HS-5 (cell line): Measurements from ENCODE around the gene KCND1.

ENCODE experiments used
- DNase-seq: peaks from one replicate; pipeline ENCODE4 v3.0.0-alpha.2; 2012; ENCODE audit warnings: low read depth

KCND1 gene

DNA sequence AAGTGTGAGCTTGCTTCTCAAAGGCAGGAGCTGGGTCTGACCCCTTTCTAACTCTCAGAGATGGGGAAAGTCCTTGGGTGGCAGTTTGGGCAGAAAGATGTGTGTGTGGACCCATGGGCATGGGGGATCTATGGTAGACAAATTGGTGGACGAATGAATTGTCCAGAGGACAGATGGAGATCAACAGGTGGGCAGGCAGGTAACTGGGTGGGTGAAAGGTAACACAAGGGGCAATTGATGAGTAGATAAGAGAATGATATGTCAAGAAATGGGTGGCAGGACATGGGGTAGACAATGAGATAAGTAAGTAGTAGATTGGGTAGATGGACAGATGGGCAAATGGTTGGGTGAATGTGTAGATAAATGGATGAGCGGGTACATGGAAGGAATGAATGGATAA is 2.9 kb upstream of the KCND1 start:
- DNase-seq: no peak

DNA sequence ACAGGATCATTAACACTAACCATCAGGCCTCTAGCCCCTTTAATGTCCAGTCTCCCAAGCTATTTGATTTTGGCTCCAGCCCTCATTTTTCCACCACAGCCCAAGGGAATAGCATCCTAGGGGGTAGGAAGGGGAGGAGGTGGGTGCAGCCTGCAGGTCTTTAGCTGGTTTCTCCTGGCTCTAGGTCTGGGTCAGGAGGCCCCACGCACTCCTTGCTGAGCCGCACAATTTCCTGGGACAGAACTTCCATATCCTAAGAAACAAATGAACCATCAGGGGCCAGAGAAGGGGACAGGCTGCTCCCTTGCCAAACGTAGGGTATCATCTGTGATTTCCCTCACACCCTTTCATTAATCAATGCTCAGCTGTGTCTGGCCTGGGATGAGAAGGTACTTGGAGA is 2.4 kb upstream of the KCND1 start:
- no peak for DNase-seq

DNA sequence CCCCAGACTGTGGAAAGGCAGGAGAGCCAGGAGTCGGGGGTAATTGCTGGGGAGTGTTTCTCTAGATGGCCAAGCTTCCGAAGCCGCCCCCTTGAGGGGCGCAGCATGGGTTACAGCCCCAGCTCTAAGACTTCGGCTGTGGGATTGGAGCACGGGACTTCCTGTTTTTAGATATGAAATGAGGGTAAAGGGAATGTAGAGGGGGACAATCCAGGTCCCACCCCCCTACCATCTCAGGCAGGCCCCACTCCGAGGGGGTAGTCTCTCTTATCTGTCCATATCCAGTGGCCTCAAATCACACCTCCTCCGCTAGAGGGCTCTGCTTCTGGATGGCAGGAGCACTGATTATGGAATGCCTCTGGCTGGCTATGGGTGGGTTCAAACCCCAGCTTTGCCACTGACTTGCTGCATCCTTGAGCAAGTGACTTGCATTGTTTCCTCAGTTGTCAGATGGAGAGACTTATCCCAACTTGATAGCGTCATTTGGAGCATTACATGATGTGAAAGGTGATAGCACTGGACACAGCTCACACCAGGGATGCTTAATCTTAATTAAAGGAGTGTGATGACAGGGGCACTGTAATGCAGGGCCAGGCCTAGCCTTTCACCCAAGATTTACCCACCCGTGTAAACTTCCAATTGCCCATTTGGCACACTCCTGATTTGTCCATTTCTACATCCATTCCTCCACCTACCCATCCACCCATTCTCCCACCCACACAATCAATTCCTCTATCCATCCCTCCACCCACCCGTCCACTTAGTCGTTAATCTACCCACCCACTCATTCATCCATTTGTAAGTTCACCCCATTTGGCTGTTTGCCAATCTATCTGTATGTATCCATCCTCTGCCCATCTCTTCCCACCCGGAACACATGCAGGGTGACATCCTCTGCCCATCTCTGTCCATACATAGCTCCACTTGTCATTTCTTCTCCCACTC is 848 bp upstream of the KCND1 start:
- DNase-seq: no peak

DNA sequence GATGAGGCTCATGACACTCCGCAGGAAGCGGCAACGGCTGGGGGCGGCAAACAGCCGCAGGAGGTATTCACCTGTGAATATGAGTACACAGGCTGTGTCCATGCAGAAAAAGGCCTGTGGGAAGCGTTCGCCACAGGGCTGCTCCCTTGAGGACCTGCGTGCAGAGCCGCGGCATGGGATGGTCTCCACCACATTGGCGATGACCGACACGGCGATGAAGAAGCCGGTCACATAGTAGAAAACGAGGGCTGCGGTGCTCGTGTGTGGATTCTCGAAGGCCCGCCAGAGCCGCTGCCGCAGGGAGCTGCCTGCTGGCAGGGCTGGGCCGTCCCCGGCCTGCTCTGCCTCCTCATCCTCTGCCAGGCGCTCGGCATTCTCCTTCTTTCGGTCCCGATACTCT is 2.2 kb downstream of the KCND1 start:
- no peak for DNase-seq

DNA sequence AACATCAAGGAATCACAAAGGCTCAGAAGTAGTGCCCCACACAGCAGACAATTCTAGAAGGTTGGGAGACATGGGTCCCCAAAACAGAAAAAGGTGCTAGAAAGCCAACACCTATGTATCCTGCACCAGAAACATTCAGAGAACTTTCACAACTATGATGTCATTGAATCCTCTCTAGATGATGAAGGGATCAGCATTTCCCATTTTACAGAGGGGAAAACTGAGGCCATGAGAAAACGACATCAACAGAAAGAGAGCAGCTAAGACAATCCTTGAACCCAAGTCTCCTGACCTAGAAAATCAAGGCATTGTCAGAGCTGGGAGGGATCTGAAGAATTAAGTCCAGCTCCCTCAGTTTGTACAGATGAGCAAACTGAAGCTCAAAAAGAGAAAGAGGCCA is 3.3 kb downstream of the KCND1 start:
- no peak for DNase-seq

DNA sequence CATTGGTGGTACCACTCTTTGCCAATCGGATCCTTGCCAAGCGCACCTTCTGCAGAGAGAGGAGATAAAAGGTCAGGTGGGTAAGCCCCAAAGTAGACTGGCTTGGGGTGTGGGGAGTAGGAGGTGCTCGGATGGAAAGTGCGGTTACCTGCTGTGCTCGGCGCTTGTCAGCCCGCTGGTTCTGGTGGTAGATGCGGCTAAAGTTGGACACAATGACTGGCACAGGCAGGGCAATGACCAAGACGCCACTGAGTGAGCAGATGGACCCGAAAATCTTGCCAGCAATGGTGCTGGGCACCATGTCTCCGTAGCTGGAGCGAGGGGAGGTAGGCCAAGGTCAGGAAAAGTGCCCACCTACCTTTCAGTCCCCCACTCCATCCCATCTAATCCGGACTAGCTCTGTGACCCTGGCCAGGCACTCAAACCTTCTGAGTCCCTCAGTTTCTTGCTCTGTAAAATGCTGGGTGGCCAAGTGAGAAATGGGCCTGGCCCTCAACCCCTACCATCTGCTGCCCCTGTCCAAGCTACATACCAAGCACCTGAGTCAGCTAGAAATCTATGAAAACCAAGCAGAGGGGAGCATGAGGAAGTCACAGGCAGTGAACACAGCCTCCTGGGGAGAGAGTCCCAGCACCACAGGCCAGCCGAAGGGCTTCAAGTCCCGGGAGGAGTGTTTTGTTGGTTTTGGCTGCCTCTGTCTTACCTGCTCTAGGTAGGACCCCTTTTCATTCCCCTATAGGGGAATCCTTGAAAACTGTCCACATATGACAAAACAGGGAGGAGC is 4.7 kb downstream of the KCND1 start:
- DNase-seq: peak; percentile 6

DNA sequence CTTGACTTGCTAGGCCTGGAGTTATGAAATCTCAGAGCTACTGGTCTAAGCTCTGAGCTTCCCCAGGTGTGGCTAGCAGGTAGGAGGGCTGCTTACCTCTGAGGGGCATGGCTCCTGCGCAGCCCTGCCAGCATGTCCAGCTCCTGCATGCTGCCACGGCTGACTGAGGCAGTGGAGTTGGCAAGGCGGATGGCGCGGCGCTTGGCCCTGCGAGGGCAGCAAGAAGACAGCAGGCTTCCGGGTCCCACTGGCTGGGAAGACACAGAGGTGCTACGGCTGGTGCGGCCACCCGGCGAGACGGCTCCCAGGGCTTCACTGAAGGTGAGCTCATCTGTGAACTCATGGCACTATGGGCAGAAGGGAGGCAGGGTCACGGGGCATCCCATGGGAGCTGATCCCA is 5.7 kb downstream of the KCND1 start:
- DNase-seq: no peak

DNA sequence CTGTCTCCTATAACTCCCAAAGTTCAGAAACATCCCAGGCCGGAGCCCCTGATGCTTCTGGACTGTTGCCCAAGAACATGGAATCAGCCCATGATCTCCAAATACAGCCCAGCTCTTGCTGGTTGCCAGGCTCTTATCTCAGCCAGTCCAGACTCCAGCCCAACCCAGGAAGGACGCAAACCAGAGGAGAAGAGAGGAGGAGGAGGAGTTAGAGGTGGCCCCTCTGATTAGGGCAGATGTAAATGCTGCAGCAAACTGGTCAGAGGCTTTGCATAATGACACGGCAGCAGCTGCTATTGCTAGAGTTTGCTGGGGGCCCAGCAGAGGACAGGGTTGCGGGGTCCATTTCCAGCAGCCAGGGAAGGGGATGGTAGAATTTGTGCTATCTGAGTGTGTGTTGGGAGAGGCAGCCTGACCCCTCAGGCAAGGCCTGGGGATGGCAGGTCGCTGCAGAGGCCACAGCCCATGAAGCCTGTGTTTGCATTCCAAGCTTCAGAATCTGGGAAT is 10.0 kb downstream of the KCND1 start:
- no peak for DNase-seq

DNA sequence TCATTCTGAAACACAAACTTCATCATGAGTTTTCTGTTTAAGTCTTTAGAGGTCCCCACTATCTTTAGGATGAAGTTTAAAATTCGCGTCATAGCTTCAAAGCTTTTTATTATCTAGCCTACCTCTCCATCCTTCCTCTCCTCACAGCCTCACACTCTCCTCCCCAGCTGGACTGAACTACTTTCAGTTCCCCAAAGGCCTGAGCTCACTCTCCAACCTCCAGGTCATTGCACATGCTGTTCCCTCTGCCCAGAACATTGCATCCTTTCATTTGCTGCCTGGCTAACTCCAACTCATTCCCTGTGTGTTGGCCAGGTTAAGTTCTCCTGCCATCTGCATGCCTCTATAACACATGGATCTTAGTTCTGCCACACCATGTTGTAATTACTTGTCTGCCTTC is 11.4 kb downstream of the KCND1 start:
- no peak for DNase-seq

DNA sequence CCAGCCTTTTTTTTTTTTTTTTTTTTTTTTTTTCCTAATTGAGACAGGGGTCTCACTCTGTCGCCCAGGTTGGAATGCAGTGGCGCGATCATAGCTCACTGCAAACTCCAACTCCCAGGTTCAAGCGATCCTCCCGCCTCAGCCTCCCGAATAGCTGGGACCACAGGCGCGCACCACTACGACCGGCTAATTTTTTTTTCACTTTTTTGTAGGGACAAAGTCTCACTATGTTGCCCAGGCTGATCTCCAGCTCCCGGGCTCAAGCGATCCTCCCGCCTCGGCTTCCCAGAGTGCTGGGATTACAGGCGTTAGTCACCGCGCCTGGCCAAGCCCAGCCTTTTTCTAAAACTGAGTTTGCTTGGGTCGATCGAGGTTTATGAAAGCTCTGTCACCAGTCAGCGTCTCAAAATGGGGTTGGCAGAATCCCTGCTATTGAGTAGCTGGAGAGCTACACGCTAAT is 13.0 kb downstream of the KCND1 start:
- peak; percentile 5 for DNase-seq

DNA sequence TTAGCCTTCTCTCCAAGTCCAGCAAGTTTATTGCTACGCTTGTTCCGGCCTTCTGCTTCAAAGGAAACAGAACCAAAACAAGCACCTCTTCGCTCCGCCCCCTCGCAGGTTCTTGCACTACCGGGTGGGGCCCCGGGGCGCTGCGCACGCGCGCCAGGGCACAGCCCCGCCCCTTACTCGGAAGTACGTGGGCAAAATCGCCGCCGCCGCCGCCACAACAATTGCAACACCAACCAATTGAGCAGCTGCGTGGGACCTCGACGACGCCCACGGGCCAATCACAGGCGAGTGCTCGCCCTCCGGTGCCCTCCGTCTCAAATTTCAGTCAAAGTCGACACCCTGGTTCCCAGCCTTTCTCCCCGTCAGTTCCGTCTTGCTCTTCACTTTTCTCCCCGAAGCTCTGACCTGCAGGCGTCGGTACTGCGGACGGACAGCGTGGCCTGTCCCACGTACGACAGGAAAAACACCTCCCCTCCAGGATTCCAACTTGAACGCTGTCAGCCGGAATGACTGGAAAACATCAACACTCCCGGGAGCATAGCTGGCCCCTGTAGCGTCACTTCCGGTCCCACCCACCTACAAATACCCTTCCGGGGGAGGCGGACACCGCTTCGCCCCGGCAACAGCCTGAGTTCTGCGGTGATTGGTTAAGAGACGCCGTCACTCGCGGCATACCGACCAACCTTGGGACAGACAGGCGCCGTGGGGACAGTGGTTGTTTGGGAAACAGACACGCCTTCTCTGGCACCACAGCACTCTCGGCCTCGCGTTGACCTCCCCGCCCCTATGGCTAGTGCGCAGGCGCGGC is 13.6 kb downstream of the KCND1 start:
- DNase-seq: peak; percentile 87

DNA sequence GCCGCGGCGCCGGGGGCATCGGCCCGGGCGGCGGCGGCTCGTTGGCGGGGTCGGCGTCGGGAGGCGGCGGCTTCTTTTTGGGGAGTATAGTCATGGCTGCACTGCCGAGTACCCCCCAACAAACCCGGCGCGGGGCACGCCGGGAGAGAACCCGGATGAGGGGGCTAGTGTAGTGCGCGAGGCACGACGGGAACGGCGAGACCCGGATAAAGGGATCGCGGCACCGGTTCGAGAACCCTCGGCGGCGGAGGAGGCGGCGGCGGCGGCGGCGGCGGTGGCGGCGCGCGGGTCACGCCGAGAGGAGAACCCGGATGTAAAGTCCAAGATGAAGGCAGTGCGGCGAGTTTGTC is 14.2 kb downstream of the KCND1 start, which contains the start of gene OTUD5:
Gene OTUD5, minus strand, starts transcription at position 131 of the 350 bp plus-strand sequence. Its CDS starts 37 bp downstream, at position 94.
- no peak for DNase-seq

DNA sequence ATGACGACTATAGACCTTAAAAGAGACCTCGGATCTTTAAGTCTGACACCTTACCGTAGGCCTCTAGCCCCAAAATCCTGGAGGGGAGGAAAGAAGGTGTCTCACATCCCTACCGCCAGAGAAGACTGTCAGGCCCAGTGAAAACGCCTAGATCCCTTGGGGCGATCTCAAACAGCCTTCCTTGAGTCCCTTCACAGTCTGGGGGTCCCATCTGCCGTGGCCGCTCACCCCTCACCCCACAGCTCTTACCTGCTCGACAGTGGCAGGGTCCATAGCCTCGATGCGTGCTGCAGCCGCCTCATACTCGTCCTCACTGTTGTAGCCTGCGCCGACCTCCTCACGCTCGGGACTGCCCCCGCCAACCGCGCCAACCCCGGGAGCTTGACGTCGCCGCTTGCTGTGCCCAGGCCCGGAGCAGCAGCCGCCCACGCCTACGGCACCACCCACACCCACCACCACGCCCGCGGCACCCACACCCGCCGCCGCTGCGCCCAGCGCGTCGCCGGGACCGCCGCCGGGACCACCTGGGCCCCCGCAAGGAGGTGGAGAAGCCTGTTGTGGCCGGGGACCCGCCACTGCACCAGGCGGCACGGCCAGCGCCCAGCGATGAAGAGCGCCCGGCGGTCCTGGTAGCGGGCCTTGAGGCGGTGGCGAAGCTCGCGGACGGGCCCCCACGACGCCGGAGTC is 14.8 kb downstream of the KCND1 start:
- no peak for DNase-seq

DNA sequence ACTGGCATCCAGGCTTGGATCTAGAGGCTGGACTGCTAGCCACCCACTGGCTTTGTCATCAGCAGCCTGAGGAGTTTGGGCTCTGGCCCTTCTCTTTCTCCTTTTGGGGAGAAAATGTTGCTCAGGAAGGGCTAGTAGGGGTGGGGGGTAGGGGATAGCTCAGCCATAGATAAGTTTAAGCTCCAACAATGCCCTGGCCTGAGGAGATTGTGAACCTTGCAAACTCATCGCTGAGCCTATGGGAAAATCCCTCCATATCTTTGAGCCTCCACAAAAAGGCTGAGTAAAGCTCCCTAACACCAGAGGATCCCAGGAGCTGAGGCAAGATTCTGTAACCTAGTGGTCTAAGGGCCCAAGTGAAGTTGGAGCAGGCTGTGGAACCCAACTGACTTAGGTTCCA is 23.1 kb downstream of the KCND1 start:
- no peak for DNase-seq

DNA sequence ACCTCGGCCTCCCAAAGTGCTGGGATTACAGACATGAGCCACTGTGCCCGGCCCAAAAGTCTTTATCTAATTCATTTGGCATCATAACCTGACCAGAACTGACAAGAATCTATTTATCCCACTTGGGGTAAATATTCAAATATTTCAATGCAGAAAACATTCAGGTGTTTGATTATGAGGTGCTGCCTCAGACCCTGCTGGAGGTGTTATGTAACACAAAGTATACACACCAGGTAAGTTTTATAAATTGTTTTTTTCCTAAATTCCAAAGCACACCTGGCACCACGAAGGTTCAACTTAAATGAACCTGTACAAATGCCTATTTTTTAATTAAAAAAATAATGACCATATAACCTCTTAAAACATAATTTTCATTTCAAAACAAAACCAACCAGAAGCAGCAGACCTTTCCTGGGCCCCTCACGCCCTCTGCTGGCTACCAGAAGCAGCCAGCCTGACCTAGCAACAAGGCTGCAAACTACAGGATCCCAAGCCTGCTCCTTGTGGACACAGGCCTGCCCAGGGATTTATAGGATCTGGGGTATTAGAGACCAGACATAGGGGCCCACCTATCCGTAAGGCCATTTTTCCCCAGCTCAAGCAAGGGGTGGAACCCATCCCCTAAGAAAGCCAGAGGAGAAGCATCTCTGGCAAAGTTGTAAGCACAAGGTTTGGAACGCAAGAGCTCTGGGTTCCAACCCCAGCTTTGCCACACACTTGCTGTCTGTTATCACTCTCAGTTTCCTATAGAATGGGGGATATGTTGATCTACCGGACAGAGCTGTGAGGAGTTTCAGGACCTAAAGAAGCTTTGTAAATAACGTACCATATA is 25.9 kb downstream of the KCND1 start:
- no peak for DNase-seq

DNA sequence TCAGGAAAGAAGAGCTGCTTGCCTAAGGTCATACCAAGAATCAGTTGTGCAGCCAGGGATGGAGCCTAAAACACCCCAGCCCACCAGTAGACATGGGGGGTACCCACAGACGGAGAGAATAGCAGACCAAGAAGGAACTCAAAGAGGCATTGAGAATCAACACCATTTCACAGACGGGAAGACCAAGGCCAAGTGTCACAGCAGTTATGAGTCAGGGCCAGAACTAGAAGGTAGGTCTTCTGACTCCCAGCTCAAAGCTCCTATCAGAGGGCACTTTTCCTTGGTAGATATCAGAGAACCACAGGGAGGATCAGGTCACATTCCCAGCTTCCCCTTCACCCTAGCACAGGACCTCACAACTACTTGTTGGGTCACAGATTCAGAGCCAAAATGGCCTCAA is 28.7 kb downstream of the KCND1 start:
- no peak for DNase-seq

DNA sequence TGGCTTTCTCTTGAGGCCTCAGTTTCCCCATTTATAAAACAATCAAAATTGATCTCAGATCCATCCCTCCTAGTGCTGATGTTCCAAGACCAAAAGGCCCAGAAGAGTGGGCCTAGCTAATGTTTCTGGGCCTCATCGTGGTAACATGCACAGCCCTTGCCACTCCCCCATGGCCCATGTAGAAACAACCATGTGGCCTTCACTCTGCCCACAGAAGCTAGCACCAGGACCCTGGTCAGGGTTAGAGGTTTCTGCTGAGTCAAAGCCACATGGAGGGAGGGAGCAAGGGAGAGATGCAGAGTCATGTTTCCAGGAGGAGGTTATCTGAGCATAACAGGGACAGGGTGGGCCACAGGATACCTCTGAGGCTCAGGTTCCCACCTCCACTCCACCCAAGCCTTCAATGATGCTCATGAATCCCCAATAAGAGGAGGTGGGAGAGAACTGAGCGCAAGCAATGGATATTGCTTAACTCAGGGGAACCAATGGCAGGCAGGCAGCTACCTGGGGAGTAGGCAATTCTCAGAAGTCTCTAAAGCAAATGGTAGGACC is 31.2 kb downstream of the KCND1 start:
- DNase-seq: no peak

DNA sequence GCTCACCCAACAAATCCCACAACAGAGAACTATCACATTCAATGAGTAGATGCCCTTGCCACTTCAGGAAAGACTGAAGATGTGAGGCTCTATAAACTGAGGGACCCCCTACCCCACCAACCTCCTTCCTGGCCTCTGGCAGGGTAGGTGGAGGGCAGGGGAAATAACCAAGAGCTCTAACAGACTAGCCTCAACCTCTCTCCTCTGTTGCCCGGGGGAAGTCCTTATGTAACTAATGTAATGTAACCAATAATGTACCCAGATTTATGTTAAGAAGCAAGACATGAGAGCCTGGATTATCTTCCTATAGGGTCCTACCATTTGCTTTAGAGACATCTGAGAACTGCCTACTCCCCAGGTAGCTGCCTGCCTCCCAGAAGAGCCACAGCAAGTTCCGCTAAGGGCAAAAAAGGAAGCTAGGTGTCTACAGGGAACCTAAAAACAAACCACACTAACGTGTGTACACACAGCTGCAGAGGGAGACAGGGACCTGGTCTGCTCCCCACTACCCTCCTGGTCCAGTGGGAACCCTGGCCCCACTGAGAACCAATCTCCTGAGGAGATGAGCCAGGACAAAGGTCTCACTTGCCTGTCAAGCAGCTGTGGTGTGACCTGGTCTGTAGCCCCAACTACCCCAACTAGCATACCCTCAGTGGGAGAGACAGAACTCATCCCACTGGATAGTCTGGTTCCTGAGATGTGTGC is 32.0 kb downstream of the KCND1 start:
- DNase-seq: no peak

DNA sequence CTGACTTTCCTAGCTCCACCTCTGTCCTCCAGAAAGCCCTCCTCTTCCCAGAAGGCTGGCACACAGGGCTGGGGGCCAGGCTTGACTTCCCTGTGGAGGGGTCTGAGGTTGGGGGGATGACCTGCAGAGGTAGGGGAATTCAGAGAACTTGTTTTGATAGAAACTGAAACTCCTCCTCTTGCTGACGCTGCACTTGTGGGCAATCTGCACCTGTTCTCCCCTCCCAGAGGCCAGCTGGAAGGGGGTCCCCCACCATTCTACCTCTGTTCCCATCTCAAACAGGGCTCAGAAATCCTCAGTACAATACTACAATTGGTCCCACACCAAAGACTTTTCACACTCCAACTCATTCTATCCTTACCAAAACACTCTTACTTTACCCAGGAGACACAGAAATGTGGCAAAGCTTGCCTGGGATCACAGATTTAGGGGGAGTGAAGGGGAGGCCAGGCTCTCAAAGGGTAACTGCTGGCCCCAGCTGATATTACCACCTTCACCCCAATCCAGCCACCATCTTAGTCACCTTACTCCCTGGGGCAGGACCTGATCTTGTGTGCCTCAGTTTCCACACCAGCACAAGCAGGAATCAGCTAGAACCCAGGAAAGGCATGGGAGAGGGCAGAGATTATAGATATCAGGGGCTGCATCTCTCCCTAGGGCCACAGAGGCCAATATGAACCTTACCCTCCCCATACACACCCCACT is 32.8 kb downstream of the KCND1 start:
- DNase-seq: no peak
